Peyer's patch (tissue), 4 donors: ENCODE data around the gene WDR59. TPM values are rescaled to one million over a fixed set of nuclear protein-coding genes. Genes with fewer than 3 reads are reported as not detected.

Experiments used
- DNase-seq, 3 donors: peaks; one replicate each; pipeline ENCODE4 v3.0.0-alpha.2; 2017 to 2019
- H3K27ac ChIP-seq, 4 donors: fragments of 200-600 bp; sonication (generic); one replicate each; pipeline ENCODE4 v1.5.1; 2016 to 2019
- H3K27me3 ChIP-seq, 2 donors: fragments of 200-600 bp; sonication (generic); one replicate each; pipeline ENCODE4 v1.5.1; 2019
- H3K36me3 ChIP-seq, 3 donors: fragments of 200-600 bp; sonication (generic); one replicate each; pipeline ENCODE4 v1.5.1; 2016 to 2019
- H3K4me1 ChIP-seq, 4 donors: fragments of 200-600 bp; sonication (generic); one replicate each; pipeline ENCODE4 v1.5.1; 2016 to 2019
- H3K4me3 ChIP-seq, 4 donors: fragments of 200-600 bp; sonication (generic); 1 replicate in 3 of 4; 2 replicates in 1 of 4; pipeline ENCODE4 v1.5.1; 2016 to 2019; ENCODE audit warnings: mild to moderate bottlenecking in 1 of 4
- H3K9me3 ChIP-seq, 4 donors: fragments of 200-600 bp; sonication (generic); one replicate each; pipeline ENCODE4 v1.5.1; 2016 to 2019; ENCODE audit warnings: mild to moderate bottlenecking in 1 of 4
- POLR2A ChIP-seq, 2 donors: fragments of 450-650 bp; IDR thresholded peaks; one replicate each; pipeline ENCODE4 v1.5.1; 2017; ENCODE audit warnings: antibody characterized with exemption in 2 of 2, mild to moderate bottlenecking in 2 of 2, moderate library complexity in 2 of 2
- total RNA-seq, 4 donors: library from RNA; depleted of rRNA; stranded (reverse); fragments of >200 nt; gene quantifications; one replicate each; pipeline ENCODE4 v1.1.0, GENCODE V29; 2016
- TF ChIP-seq, protein P1 (sequence below), 6 experiments: fragments of 450-650 bp in 4 of 6; fragments of 200-600 bp in 2 of 6; sonication (generic) in 1 of 6; IDR thresholded peaks; one replicate each; pipeline ENCODE4 v1.5.1; 2017 to 2019; ENCODE audit warnings: antibody characterized with exemption in 6 of 6, mild to moderate bottlenecking in 3 of 6, moderate library complexity in 1 of 6

Gene WDR59
- total RNA-seq, 4 donors from 2014 or later = 32.9 to 127 (median 102) TPM

DNA sequence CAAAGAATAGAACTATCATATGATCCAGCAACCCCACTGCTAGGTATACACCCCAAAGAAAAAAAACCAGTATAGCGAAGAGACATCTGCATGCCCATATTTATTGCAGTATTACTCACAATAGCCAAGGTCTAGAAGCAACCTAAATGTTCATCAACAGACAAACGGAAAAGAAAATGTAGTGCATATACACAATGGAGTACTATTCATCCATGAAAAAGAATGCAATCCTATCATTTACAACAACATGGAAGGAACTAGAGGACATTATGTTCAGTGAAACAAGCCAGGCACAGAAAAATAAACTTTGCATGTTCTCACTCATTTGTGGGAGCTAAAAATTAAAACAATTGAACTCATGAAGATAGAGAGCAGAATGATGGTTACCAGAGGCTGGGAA lies 55.3 kb downstream of the WDR59 start:
- no peak for TF ChIP-seq POLR2A (IDR thresholded peaks at IDR 0.05)
- TF ChIP-seq, protein P1, sequence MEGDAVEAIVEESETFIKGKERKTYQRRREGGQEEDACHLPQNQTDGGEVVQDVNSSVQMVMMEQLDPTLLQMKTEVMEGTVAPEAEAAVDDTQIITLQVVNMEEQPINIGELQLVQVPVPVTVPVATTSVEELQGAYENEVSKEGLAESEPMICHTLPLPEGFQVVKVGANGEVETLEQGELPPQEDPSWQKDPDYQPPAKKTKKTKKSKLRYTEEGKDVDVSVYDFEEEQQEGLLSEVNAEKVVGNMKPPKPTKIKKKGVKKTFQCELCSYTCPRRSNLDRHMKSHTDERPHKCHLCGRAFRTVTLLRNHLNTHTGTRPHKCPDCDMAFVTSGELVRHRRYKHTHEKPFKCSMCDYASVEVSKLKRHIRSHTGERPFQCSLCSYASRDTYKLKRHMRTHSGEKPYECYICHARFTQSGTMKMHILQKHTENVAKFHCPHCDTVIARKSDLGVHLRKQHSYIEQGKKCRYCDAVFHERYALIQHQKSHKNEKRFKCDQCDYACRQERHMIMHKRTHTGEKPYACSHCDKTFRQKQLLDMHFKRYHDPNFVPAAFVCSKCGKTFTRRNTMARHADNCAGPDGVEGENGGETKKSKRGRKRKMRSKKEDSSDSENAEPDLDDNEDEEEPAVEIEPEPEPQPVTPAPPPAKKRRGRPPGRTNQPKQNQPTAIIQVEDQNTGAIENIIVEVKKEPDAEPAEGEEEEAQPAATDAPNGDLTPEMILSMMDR (IDR thresholded peaks at IDR 0.05) = no peak
- H3K27me3 ChIP-seq = no peaks in the 10 kb centered on the region
- no peak overlapping the region for H3K27ac ChIP-seq
- DNase-seq = no peak
- H3K4me3 ChIP-seq = no peak overlapping the region
- no peaks in the 10 kb centered on the region for H3K9me3 ChIP-seq
- H3K4me1 ChIP-seq = no peaks in the 10 kb centered on the region
- peaks cover 0 to 22% (median 0%) of the 10 kb centered on the region in 3 donors for H3K36me3 ChIP-seq

DNA sequence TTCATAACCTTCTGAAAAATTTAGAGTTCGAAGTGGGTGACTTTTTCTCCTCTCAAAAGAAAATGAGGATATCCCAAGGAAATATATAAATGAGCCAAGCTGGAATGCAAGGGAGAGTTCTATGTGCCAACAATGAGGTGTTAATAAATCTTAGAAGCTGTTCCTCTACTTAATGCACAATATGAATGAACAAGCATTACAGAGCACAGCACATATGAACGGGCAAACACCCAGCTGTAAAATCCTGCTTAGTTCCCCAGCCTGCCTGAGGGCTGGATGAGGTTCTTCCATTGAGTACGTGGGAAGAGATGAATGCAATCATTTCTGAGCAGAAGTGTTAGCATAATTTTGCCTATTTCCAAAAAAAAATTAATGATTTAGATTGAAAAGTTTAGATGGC lies 58.1 kb downstream of the WDR59 start:
- H3K36me3 ChIP-seq = peaks cover 0 to 42% (median 0%) of the 10 kb centered on the region in 3 donors
- H3K4me3 ChIP-seq = no peak overlapping the region
- no peak for DNase-seq
- no peak overlapping the region for H3K27ac ChIP-seq
- H3K4me1 ChIP-seq = no peaks in the 10 kb centered on the region
- no peaks in the 10 kb centered on the region for H3K9me3 ChIP-seq
- TF ChIP-seq, protein P1 (IDR thresholded peaks at IDR 0.05) = no peak
- TF ChIP-seq POLR2A (IDR thresholded peaks at IDR 0.05) = no peak
- H3K27me3 ChIP-seq = no peaks in the 10 kb centered on the region

DNA sequence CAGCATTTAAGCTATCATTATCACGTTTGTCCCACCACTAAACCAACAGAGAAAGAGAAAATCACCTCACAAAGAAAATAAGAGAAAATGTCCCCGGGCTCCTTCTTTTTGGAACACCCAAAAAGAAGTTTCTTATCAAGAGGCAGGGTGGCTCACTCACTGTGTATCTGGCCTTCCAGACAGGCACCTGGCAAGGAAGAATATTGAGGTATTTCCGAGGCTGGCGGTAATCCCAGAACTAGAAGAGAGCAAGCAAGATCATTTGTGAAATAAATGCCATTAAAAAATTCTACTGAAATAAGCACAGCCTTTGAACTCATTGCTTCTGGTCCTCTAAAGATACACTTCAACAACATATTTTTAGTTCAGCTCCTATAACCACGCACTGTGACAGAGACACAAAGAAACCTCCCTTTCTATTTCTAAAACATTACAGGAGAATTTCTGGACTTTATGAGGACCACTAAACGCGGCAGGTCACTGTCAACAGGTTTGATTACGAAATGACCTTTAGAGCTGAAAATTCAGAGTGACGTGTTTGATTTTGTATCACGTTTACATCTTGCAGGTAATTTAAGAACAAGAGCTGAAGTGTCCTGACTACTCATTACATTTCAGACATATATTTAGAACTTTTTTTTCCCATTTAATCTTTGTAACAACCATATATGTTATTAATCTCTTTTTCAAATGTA lies 61.0 kb downstream of the WDR59 start:
- H3K4me3 ChIP-seq = no peak overlapping the region
- TF ChIP-seq, protein P1 (IDR thresholded peaks at IDR 0.05) = no peak
- TF ChIP-seq POLR2A (IDR thresholded peaks at IDR 0.05) = no peak
- H3K4me1 ChIP-seq = no peaks in the 10 kb centered on the region
- no peak for DNase-seq
- peaks cover 0 to 54% (median 0%) of the 10 kb centered on the region in 3 donors for H3K36me3 ChIP-seq
- no peaks in the 10 kb centered on the region for H3K9me3 ChIP-seq
- H3K27me3 ChIP-seq = no peaks in the 10 kb centered on the region
- H3K27ac ChIP-seq = peak overlapping the region in 1 of 4 donors; percentile 5

DNA sequence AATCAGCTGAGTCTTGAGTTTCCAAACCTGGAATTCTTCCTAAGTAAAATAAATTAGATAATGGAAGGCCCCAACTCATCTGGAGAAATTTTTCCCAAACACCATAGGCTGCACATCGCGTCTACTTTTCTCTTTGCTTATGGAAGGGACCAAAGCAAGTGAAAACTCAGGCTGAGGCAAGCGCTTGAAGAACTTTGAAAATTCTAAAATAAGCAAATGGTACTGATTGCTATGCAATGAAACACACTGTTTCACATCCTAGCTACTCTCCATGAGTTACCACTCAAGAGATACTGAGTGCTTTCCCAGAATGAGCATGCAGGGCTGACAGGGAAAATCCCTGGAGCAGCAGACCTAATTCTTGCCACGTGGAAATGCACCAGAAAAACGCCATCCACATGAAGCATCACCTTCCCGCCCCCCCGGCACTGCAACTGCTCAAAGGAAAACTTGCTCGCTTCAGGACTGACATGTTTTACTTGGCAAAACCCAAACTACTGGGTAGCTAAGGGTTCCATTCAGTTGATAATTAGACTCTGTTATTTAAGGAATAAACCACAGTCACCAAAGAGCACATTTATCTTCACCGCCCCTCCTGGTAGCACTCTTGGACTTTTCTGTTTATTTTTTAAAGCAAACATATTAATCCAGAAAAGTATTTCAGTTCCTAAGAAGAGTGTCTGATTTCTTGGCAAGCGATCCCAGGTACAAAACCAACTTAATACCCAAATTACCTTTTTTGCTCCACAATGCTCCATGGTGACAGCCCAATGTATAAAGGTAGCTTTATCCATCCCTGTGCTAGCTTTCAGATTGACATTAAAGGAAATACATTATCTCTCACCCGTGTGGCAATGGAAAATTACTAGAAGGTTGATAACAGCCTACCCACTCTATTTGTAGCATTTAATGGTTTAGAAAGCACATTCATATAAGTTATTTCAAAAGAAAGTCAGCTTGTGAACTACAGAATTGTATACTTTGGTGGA lies 62.5 kb downstream of the WDR59 start:
- TF ChIP-seq, protein P1 (IDR thresholded peaks at IDR 0.05) = no peak
- no peak for TF ChIP-seq POLR2A (IDR thresholded peaks at IDR 0.05)
- Histone ChIP-seq H3K36me3 (peaks cover 0 to 64% (median 0%) of the 10 kb centered on the region in 3 donors), H3K4me1 (no peaks in the 10 kb centered on the region), H3K4me3 (no peak overlapping the region), H3K27ac (peak overlapping the region in 1 of 4 donors; percentile 10), H3K27me3 (no peaks in the 10 kb centered on the region), H3K9me3 (no peaks in the 10 kb centered on the region)
- no peak for DNase-seq

DNA sequence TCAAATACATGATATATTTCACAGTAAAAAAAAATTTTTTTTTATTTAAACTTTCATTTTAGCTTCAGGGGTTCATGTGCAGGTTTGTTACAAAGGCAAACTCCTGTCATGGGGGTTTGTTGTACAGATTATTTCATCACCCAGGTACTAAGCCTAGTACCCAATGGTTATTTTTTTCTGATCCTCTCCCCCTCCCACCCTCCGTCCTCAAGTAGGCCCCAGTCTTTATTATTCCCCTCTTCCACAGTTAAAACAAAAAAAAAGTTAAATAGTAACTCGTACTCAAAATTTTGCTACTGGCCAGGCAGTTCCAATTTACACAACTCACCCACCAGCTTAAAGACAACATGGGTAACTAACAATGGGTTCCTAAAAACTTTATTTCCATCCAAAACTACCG lies 63.9 kb downstream of the WDR59 start:
- Histone ChIP-seq H3K36me3 (peaks cover 0 to 78% (median 0%) of the 10 kb centered on the region in 3 donors), H3K4me3 (no peak overlapping the region), H3K9me3 (no peaks in the 10 kb centered on the region), H3K27ac (no peak overlapping the region), H3K27me3 (no peaks in the 10 kb centered on the region), H3K4me1 (no peaks in the 10 kb centered on the region)
- TF ChIP-seq, protein P1 (IDR thresholded peaks at IDR 0.05) = no peak
- DNase-seq = no peak
